ENCODE measurements around the gene LASP1NB.
A peak's percentile ranks its signal among the peaks of the same experiment; 100 is the strongest.

Gene LASP1NB

DNA sequence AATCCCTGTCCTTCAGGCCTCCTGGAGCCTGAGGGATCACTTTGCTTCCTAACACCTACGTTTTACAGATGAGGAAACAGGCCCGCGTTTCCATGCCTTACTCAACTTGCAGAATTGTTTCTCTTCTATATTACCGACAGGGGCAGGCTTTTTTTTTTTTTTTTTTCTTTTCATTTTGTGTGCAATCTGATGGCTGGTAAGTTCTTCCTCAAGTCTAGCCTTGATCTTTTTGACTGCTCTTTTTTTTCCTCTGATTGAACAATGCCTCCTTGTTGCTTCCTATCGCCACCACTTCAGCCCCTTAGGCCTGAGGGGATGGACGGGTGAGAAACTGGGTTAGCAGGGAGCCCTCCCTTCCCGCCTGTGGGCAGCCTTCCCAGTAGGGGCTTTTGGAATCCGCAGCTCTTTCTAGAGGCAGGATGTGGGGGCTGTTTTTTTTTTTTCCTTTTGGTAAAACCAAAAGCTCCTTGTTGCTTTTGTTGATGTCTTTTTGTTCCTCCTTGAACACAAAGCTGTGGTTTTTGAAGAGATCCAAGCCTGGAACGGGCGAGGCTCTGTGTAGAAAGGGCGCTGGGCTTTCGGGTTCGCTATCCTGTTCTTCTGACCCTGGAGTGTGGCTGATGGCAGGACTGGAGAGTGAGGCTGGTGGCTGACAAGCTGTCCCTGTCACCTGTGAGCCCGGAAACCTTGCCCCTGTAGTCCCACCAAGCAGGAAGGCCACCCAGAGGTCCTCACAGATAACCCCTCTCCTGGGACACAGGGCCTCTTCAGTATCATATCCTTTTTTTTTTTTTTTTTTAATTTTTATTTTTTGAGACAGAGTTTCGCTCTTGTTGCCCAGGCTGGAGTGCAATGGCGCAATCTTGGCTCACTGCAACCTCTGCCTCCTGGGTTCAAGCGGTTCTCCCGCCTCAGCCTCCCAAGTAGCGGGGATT lies 41.6 kb upstream of the LASP1NB start:
- Histone ChIP-seq H3K27me3 (no peaks in the 10 kb centered on the region), H3K36me3 (peaks cover 2 to 52% (median 28%) of the 10 kb centered on the region in 4 donors), H3K4me1 (peaks cover 83 to 98% (median 94%) of the 10 kb centered on the region in 4 donors), H3K4me3 (no peak overlapping the region), H3K27ac (replicated peaks in 1 of 4) (peak overlapping the region; percentile 35 to 76 (median 66)), H3K9me3 (no peaks in the 10 kb centered on the region)
- no peak for TF ChIP-seq POLR2A (IDR thresholded peaks at IDR 0.05; ENCODE audit: low read depth)
- TF ChIP-seq EP300 (IDR thresholded peaks at IDR 0.05), result no peak
- TF ChIP-seq POLR2AphosphoS5 (IDR thresholded peaks at IDR 0.05), result no peak
- no peak for TF ChIP-seq CTCF (IDR thresholded peaks at IDR 0.05)
- no peak for DNase-seq (ENCODE audit: extremely low spot score)
- 56% methylated on average over 19 of the region's 19 CpGs for WGBS
- intact Hi-C loops (cut with DNase I), result loop anchor here (5.0 kb wide), 1 partner anchor 43 kb away; the partner anchor contains the start of gene LASP1NB

GRCh38 chr17:38885044-38885727 lies 40.2 kb upstream of the LASP1NB start:
- no peak for TF ChIP-seq EP300 (IDR thresholded peaks at IDR 0.05)
- no peak for TF ChIP-seq CTCF (IDR thresholded peaks at IDR 0.05)
- TF ChIP-seq POLR2AphosphoS5 (IDR thresholded peaks at IDR 0.05), result no peak
- TF ChIP-seq POLR2A (IDR thresholded peaks at IDR 0.05; ENCODE audit: low read depth), result no peak
- DNase-seq (ENCODE audit: extremely low spot score), result no peak
- Histone ChIP-seq H3K36me3 (peaks cover 8 to 61% (median 36%) of the 10 kb centered on the region in 4 donors), H3K4me3 (no peak overlapping the region), H3K4me1 (peaks cover 71 to 96% (median 84%) of the 10 kb centered on the region in 4 donors), H3K9me3 (no peaks in the 10 kb centered on the region), H3K27ac (replicated peaks in 1 of 4) (peak overlapping the region; percentile 1 to 48 (median 34)), H3K27me3 (no peaks in the 10 kb centered on the region)
- intact Hi-C loops (cut with DNase I), result no loop called here
- WGBS, result 74% methylated on average over 6 of the region's 9 CpGs

- DNase-seq (ENCODE audit: extremely low spot score), result no peak
- peak overlapping the region in 3 of 4 donors; percentile 1 to 48 (median 38) for H3K27ac ChIP-seq (replicated peaks in 1 of 4)
- peaks cover 16 to 65% (median 42%) of the 10 kb centered on the region in 4 donors for H3K36me3 ChIP-seq
- H3K4me1 ChIP-seq, result peaks cover 63 to 94% (median 79%) of the 10 kb centered on the region in 4 donors
- 43% methylated on average over 11 of the region's 11 CpGs for WGBS
- H3K4me3 ChIP-seq, result no peak overlapping the region
- H3K27me3 ChIP-seq, result no peaks in the 10 kb centered on the region
- H3K9me3 ChIP-seq, result no peaks in the 10 kb centered on the region
- TF ChIP-seq EP300 (IDR thresholded peaks at IDR 0.05), result no peak
- no peak for TF ChIP-seq POLR2A (IDR thresholded peaks at IDR 0.05; ENCODE audit: low read depth)
- intact Hi-C loops (cut with DNase I), result no loop called here
Observed at GRCh38 chr17:38885728-38886642, 39.4 kb upstream of the LASP1NB start.

- Histone ChIP-seq H3K4me1 (peaks cover 57 to 91% (median 75%) of the 10 kb centered on the region in 4 donors), H3K27ac (replicated peaks in 1 of 4) (peak overlapping the region in 1 of 4 donors; percentile 48), H3K36me3 (peaks cover 22 to 72% (median 48%) of the 10 kb centered on the region in 4 donors), H3K27me3 (no peaks in the 10 kb centered on the region), H3K4me3 (no peak overlapping the region), H3K9me3 (no peaks in the 10 kb centered on the region)
- intact Hi-C loops (cut with DNase I), result no loop called here
- TF ChIP-seq EP300 (IDR thresholded peaks at IDR 0.05), result no peak
- no peak for TF ChIP-seq CTCF (IDR thresholded peaks at IDR 0.05)
- TF ChIP-seq POLR2AphosphoS5 (IDR thresholded peaks at IDR 0.05), result no peak
- TF ChIP-seq POLR2A (IDR thresholded peaks at IDR 0.05; ENCODE audit: low read depth), result no peak
- 62% methylated on average over 8 of the region's 8 CpGs for WGBS
- DNase-seq (ENCODE audit: extremely low spot score), result no peak
Observed at GRCh38 chr17:38886643-38887010, 38.8 kb upstream of the LASP1NB start.

Data from esophagus muscularis mucosa (tissue), 4 donors.